Caki2 (cell line): Measurements from ENCODE around the gene AP5M1. TPM values are rescaled to one million over a fixed set of nuclear protein-coding genes. Genes with fewer than 3 reads are reported as not detected.
"Not testable (repeated sequence)": the region's sequence is repeated elsewhere in the genome, so short reads cannot be mapped to it uniquely, and the experiment has no call there.

Source experiments
- DNase-seq: peaks from one replicate; pipeline ENCODE4 v3.0.0-alpha.2; 2015; ENCODE audit warnings: low read depth
- in situ Hi-C: cut with HindIII; loops from 2 replicates; pipeline ENCODE4 v1.10.0; 2016; ENCODE audit warnings: low sequenced_read_pairs, low pct_unique_long_range_greater_than_20kb, mixed read lengths
- total RNA-seq: library from RNA; depleted of rRNA; stranded (reverse); fragments of >200 nt; shearing (Covaris generic); gene quantifications from 2 replicates; pipeline ENCODE4 v1.2.3, GENCODE V29; 2014; ENCODE audit warnings: low replicate concordance

The AP5M1 gene
- total RNA-seq, 1 experiment from 2014 or later: 4.0 TPM

DNA sequence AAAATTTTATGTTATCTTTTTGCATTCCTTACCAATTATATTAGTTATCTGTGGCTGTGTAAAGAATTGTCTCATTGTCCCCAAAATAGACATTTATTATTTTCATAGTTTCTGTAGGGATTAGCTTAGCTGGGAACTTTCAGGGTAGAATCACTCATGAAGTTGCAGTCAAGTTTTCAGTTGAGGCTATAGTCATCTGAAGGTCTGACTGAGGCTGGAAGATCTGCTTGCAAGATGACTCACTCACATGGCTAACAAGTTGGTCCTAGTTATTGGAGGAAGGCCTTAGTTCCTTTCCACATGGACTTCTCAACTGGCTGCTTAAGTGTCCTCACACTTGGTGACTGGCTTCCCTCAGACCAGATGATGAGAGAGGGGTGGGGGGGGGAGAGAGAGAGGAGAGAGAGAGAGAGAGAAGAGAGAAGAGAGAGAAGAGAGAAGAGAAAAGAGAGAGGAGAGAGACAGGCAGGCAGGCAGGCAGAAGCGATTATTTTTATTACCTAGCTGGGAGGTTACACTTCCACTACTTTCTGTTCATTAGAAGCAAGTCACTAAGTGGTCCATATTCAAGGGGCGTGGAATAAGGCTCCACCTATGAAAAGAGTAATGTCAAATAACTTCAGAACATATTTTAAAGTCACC lies 6.4 kb downstream of the AP5M1 start:
- DNase-seq: no peak
- in situ Hi-C loops: no loop called here

DNA sequence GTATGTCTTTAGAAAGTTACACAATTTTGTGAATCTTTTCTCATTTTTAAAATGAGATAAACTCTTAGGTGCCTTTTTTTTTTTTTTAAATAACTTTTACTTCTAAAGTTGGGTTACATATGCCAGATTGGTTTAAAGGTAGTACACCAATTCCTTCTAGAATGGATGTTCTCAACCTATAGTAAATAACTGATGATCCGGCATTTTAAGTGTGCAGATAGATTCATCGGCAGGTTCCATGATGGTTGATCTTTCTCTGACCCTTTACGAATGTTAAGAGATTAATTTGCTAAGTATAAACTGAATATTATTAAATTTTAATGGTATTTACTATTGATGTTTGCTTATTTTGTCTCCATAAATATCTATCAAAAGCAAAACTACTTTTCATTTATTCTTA lies 8.3 kb downstream of the AP5M1 start:
- DNase-seq: no peak
- in situ Hi-C loops: no loop called here

- in situ Hi-C loops: no loop called here
- no peak for DNase-seq
These were observed 19.0 kb downstream of the AP5M1 start for GRCh38 chr14:57287745-57288144.

GRCh38 chr14:57290751-57291150 lies 22.0 kb downstream of the AP5M1 start:
- in situ Hi-C loops: no loop called here
- no peak for DNase-seq

GRCh38 chr14:57291692-57292647 lies 23.2 kb downstream of the AP5M1 start:
- in situ Hi-C loops: no loop called here
- no peak for DNase-seq

DNA sequence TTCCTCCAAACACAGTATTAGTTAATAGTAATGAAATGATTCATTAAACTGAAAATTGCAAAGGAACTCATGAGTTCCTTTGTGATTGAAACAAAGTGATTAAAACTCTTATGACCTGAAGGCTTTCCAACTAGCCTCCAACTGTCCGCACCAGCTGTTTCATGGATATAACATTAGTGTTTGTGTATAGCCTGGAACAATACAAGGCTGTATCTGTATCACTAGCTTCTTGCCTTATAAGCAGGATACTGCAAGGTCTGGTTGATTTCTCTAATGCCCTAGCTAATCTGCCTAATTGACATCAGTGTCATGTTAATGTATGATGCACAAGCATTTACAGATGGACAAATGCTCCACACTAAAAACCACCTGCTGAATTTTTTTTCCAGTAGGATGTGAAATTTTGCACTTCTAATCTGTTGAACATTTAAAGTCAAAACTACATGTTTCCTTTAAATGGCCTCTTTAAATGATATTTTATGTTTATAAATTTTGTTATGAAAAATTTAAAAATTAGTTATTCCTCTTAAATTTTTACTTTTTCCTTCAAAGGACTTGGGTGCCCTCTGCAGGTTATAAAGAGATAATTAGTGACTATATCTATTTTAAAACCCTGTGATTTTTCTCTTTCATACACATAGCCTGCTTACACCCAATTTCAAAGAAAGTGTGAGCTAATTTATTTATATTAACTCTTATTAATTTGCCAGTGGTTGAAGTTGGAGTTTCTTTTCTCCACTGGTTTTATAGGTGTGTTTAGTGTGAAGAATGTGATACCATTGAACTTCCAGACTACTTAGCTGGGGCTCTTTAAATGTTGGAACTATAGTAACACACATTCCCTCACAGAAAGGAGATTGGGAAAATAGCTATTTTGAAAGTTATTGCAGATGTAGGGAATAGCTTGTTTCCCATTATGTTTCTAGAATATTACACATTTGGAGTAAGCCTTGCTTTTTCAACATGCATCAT lies 25.4 kb downstream of the AP5M1 start:
- DNase-seq: no peak
- in situ Hi-C loops: no loop called here

GRCh38 chr14:57295239-57295638 lies 26.5 kb downstream of the AP5M1 start:
- in situ Hi-C loops: no loop called here
- DNase-seq: peak; percentile 19

DNA sequence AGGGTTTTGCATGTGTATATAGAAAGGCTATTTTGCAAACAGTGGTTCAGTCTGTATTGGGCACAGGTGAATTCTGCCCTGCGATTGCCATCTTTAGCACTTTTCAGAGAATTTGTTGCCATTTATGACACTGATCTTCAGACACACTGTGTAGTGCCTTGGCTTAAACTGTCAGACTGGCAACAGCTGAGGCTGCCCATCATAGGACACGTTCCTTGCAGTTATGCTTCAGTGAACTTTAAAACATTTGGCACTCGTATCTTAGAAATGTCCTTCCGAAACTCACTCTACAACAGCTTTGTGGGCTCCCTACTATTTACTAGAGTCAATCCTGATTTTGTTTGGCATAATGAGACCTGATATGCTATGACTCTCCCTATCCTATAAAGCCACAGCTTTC lies 29.1 kb downstream of the AP5M1 start:
- in situ Hi-C loops: no loop called here

GRCh38 chr14:57299511-57299910 lies 30.7 kb downstream of the AP5M1 start:
- in situ Hi-C loops: no loop called here
- DNase-seq: no peak

More for the DNA sequence above, 29.1 kb downstream of the AP5M1 start:
- no peak for DNase-seq

DNA sequence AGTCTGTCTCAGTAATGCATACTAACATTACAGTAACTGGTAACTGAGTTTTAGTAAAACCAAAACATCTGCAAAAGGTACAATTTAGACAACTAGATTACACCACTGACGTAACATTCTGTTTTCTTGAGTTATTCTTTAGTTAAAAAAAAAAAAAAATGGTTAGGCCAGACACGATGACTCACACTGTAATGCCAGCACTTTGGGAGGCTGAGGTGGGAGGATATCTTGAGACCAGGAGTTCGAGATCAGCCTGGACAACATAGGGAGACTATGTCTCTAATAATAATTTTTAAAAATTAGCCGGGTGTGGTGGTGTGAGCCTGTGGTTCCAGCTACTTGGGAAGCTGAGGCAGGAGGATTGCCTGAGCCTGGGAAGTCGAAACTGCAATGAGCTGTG lies 34.1 kb downstream of the AP5M1 start:
- in situ Hi-C loops: no loop called here
- no peak for DNase-seq

DNA sequence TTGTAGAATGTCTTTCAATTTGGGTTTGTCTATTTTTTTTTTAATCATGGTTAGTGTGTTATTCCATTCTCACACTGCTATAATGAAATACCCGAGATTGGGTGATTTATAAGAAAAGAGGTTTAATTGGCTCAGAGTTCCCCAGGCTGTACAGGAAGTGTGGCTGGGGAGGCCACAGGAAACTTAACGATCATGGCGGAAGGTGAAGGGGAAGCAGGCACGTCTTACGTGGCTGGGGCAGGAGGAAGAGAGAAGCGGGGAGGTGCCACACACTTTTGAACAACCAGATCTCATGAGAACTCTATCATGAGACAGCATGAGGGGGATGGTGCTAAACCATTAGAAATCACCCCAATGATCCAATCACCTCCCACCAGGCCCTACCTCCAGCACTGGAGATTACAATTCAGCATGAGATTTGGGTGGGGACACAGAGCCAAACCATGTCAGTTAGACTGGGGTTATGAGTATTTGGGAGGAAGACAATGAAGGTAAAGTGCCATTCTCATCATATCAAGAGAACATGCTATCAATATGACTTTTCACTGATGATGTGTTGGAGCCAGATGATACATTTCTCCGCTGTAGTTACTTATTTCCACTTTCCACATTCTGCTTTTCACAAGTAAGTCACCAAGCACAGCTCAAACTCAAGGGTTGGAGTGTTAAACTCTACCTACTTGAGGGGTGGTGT lies 45.8 kb downstream of the AP5M1 start:
- DNase-seq: no peak
- in situ Hi-C loops: no loop called here

- DNase-seq: peak; percentile 49
- in situ Hi-C loops: no loop called here
These were observed 48.6 kb downstream of the AP5M1 start for GRCh38 chr14:57317248-57317833.

- no peak for DNase-seq
- in situ Hi-C loops: no loop called here
These were observed 50.9 kb downstream of the AP5M1 start for GRCh38 chr14:57319636-57320192.

- in situ Hi-C loops: no loop called here
- DNase-seq: no peak
These were observed 55.0 kb downstream of the AP5M1 start for GRCh38 chr14:57323721-57324120.

- in situ Hi-C loops: no loop called here
These were observed 57.5 kb downstream of the AP5M1 start for GRCh38 chr14:57326253-57326652.

GRCh38 chr14:57329833-57330232 lies 61.1 kb downstream of the AP5M1 start:
- in situ Hi-C loops: no loop called here
- no peak for DNase-seq

More at GRCh38 chr14:57326253-57326652, 57.5 kb downstream of the AP5M1 start:
- DNase-seq: no peak

GRCh38 chr14:57332475-57332874 lies 63.7 kb downstream of the AP5M1 start:
- DNase-seq, in situ Hi-C loops: not testable (repeated sequence)
